Transverse colon (tissue), 4 donors: ENCODE data around the gene CHSY3. TPM values are rescaled to one million over a fixed set of nuclear protein-coding genes. Genes with fewer than 3 reads are reported as not detected.
A peak's percentile ranks its signal among the peaks of the same experiment; 100 is the strongest.

Experiments
- DNase-seq: peaks from one replicate; pipeline ENCODE4 v3.0.0-alpha.2; 2019
- H3K27ac ChIP-seq, 4 donors: fragments of 200-600 bp; sonication (generic); 2 replicates each; pipeline ENCODE4 v1.5.1; 2016 to 2018; ENCODE audit warnings: inconsistent platforms in 4 of 4
- H3K27me3 ChIP-seq: fragments of 200-600 bp; sonication (generic); 2 replicates; pipeline ENCODE4 v1.5.1; 2017; ENCODE audit warnings: inconsistent platforms
- H3K36me3 ChIP-seq, 4 donors: fragments of 200-600 bp; sonication (generic); 2 replicates each; pipeline ENCODE4 v1.5.1; 2017 to 2019; ENCODE audit warnings: inconsistent platforms in 4 of 4
- H3K4me1 ChIP-seq, 4 donors: fragments of 200-600 bp; sonication (generic); 2 replicates each; pipeline ENCODE4 v1.5.1; 2017 to 2020; ENCODE audit warnings: inconsistent platforms in 4 of 4
- H3K4me3 ChIP-seq, 4 donors: fragments of 200-600 bp; sonication (generic); 1 replicate in 1 of 4; 2 replicates in 3 of 4; pipeline versions ENCODE4 v1.5.1 to v1.6.1; 2017 to 2019; ENCODE audit warnings: inconsistent platforms in 4 of 4
- H3K9me3 ChIP-seq, 2 donors: fragments of 200-600 bp; sonication (generic); 2 replicates each; pipeline ENCODE4 v1.5.1; 2017 to 2019; ENCODE audit warnings: inconsistent platforms in 2 of 2
- EP300 ChIP-seq: sonication (generic); formaldehyde crosslinking; IDR thresholded peaks from one replicate; pipeline ENCODE4 v1.6.1; 2017; ENCODE audit warnings: antibody characterized with exemption, low read depth
- POLR2A ChIP-seq: fragments of 450-650 bp; IDR thresholded peaks from one replicate; pipeline ENCODE4 v1.6.1; 2016; ENCODE audit warnings: antibody characterized with exemption, mild to moderate bottlenecking, moderate library complexity
- POLR2AphosphoS5 ChIP-seq, 3 donors: sonication (generic); formaldehyde crosslinking; IDR thresholded peaks; one replicate each; pipeline ENCODE4 v1.6.1; 2016; ENCODE audit warnings: antibody characterized with exemption in 3 of 3
- WGBS, 2 donors: methylation state at CpG; one replicate each; pipeline ENCODE4 v1.1.5; 2018; ENCODE audit warnings: low coverage in 1 of 2; 5-methylcytosine and 5-hydroxymethylcytosine counted together
- in situ Hi-C, 4 donors: fragments of 200-750 bp; cut with MboI; loops; one replicate each; pipeline versions ENCODE4 v1.15.0 to v1.15.1; 2017; ENCODE audit warnings: low sequenced_read_pairs in 3 of 4, low pct_ligation_motif_present in 1 of 4, low pct_unique_long_range_greater_than_20kb in 1 of 4
- intact Hi-C: fragments of 100-400 bp; cut with DNase I; formaldehyde crosslinking; loops from one replicate; pipeline ENCODE4 v1.15.1; 2023; ENCODE audit warnings: low total_unique reads
- total RNA-seq, 4 donors: library from RNA; depleted of rRNA; stranded (reverse); fragments of >200 nt; gene quantifications; one replicate each; pipeline ENCODE4 v1.1.0, GENCODE V29; 2016
- TF ChIP-seq, protein P1 (sequence below), 5 experiments: fragments of 200-600 bp in 3 of 5; fragments of 450-650 bp in 2 of 5; sonication (generic) in 3 of 5; IDR thresholded peaks; 1 replicate in 2 of 5; 2 replicates in 3 of 5; pipeline ENCODE4 v1.5.1; 2016 to 2017; ENCODE audit warnings: antibody characterized with exemption in 5 of 5, inconsistent platforms in 3 of 5, mild to moderate bottlenecking in 2 of 5, moderate library complexity in 1 of 5

Gene CHSY3
- total RNA-seq, 4 donors from 2014 or later, result 0.27 to 0.79 (median 0.49) TPM

DNA sequence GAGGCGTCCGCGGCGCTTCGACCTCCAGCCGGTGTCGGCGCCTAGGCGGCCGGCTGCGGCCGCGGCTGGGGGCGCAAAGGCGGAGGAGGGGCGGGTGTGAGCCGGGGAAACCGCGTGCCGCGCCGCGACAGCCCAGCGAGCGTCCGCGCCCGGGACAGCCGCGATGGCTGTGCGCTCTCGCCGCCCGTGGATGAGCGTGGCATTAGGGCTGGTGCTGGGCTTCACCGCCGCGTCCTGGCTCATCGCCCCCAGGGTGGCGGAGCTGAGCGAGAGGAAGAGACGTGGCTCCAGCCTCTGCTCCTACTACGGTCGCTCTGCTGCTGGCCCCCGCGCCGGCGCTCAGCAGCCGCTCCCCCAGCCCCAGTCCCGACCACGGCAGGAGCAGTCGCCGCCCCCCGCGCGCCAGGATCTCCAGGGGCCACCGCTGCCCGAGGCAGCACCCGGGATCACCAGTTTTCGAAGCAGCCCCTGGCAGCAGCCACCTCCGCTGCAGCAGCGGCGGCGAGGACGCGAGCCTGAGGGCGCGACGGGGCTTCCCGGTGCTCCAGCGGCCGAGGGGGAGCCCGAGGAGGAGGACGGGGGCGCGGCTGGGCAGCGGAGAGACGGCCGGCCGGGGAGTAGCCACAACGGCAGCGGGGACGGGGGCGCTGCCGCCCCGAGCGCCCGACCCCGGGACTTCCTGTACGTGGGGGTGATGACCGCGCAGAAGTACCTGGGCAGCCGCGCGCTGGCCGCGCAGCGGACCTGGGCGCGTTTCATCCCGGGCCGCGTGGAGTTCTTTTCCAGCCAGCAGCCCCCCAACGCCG is 605 bp downstream of the CHSY3 start:
- no peaks in the 10 kb centered on the region for H3K36me3 ChIP-seq
- no peak for TF ChIP-seq POLR2AphosphoS5 (IDR thresholded peaks at IDR 0.05)
- TF ChIP-seq, protein P1, sequence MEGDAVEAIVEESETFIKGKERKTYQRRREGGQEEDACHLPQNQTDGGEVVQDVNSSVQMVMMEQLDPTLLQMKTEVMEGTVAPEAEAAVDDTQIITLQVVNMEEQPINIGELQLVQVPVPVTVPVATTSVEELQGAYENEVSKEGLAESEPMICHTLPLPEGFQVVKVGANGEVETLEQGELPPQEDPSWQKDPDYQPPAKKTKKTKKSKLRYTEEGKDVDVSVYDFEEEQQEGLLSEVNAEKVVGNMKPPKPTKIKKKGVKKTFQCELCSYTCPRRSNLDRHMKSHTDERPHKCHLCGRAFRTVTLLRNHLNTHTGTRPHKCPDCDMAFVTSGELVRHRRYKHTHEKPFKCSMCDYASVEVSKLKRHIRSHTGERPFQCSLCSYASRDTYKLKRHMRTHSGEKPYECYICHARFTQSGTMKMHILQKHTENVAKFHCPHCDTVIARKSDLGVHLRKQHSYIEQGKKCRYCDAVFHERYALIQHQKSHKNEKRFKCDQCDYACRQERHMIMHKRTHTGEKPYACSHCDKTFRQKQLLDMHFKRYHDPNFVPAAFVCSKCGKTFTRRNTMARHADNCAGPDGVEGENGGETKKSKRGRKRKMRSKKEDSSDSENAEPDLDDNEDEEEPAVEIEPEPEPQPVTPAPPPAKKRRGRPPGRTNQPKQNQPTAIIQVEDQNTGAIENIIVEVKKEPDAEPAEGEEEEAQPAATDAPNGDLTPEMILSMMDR (IDR thresholded peaks at IDR 0.05), result no peak
- no peak for TF ChIP-seq POLR2A
- peaks cover 12 to 26% (median 19%) of the 10 kb centered on the region in 4 donors for H3K4me1 ChIP-seq
- in situ Hi-C loops (no loop called here), intact Hi-C loops (no loop called here)
- peak overlapping the region; percentile 52 to 69 (median 58) for H3K4me3 ChIP-seq
- DNase-seq, result peak; percentile 11
- no peaks in the 10 kb centered on the region for H3K9me3 ChIP-seq
- peaks cover 63% of the 10 kb centered on the region for H3K27me3 ChIP-seq
- peak overlapping the region; percentile 56 to 71 (median 70) for H3K27ac ChIP-seq
- WGBS, 2 donors, result 1% methylated on average over 58 of the region's 105 CpGs; no CpG with 5 or more reads in 1 of the 2 donors

DNA sequence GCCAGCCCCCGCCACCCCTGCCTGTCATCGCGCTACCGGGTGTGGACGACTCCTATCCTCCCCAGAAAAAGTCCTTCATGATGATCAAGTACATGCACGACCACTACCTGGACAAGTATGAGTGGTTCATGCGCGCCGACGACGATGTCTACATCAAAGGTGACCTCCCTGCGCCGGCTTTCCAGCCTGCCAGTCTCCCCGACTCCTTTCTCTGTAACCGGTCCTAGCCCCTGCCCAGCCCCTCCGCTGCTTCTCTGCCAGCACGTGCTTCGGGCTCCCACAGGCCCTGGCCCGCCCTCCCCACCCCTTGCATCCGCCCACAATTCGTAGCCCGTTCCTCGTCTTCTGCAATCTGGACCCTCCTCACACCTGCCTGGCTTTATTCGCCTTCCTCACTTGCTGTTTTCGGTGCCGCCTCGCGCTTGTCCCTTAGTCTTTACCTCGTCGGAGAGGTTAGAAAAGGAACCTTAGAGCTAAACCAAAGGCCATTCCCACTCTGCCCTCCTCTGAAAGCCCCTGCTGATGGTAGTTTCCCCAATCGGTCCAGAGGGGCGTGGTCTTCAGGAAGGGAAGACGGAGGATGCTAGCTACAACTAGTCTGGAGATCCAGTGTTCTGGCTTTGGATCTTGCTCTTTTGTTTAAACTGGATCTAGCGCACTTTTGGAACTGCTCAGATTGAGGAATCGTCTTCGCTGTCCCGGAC is 1.4 kb downstream of the CHSY3 start:
- intact Hi-C loops (no loop called here), in situ Hi-C loops (no loop called here)
- Histone ChIP-seq H3K27me3 (peaks cover 63% of the 10 kb centered on the region), H3K4me1 (peaks cover 12 to 26% (median 19%) of the 10 kb centered on the region in 4 donors), H3K4me3 (peak overlapping the region; percentile 52 to 69 (median 58)), H3K36me3 (no peaks in the 10 kb centered on the region), H3K9me3 (no peaks in the 10 kb centered on the region), H3K27ac (no peak overlapping the region)
- no peak for DNase-seq
- WGBS, 2 donors, result 0 to 4% methylated on average over 10 to 37 of the region's 37 CpGs
- TF ChIP-seq EP300 (no peak), POLR2AphosphoS5 (IDR thresholded peaks at IDR 0.05) (no peak), POLR2A (no peak)
- TF ChIP-seq, protein P1 (IDR thresholded peaks at IDR 0.05), result no peak

DNA sequence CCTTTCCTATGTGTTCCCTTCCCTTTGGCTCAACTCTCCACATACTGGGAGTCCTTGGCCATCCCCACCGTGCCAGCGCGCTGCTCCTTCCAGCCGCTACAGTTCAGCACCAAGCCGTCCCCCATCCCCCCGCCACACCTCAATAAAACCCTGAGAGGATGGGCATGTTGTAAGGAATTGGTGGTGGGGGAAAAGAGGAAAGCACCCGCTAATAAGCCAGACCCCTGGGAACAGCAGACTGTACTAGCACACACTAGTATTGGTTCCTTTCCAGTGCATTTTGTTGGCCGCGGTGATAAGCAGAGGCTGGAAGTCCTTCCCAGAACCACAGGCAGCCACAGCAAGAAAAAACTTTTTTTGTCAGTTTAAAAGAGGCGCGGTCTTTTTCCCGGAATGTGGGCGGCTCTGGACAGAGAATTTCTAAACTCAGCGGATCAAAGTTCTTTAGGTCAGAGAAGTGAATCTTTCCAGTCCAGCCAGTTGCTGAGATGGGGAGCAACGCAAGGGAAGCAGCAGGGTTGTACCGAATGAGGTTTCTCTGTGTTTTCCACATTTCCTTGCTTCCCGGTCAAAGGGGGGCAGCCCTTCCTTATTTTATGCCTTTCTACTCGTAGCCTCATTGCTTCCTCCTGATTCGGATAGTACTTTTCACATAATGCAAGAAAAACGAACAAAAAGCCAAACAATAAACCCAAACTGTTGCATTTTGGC is 2.1 kb downstream of the CHSY3 start:
- H3K4me3 ChIP-seq, result peak overlapping the region in 3 of 4 donors; percentile 54 to 69 (median 62)
- peak; percentile 9 for DNase-seq
- no peak overlapping the region for H3K27ac ChIP-seq
- peaks cover 63% of the 10 kb centered on the region for H3K27me3 ChIP-seq
- no peaks in the 10 kb centered on the region for H3K9me3 ChIP-seq
- peaks cover 12 to 26% (median 19%) of the 10 kb centered on the region in 4 donors for H3K4me1 ChIP-seq
- intact Hi-C loops, result no loop called here
- no peak for TF ChIP-seq POLR2A
- TF ChIP-seq EP300, result no peak
- TF ChIP-seq, protein P1 (IDR thresholded peaks at IDR 0.05), result no peak
- TF ChIP-seq POLR2AphosphoS5 (IDR thresholded peaks at IDR 0.05), result no peak
- in situ Hi-C loops, result no loop called here
- no peaks in the 10 kb centered on the region for H3K36me3 ChIP-seq
- 0 to 9% methylated on average over 11 to 20 of the region's 20 CpGs for WGBS, 2 donors

DNA sequence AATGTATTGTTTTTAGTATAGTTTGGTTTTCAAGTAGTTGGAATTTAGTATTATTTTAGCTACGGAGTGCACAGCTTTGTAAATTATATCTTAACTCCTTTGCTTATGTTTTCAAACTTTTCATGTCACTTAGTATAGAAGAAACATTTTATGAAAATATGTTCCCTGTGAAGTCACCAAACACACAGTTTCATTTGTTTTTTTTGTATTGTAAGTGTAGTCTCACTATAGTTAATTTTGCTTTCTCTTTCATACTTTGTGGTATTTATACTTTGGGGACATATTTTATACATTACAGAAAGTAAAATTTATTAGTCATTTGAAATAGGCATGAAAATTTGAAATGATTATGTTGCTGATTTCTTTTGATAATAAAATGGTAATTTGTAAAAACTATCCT is 5.0 kb downstream of the CHSY3 start:
- DNase-seq, result no peak
- intact Hi-C loops, result no loop called here
- TF ChIP-seq POLR2AphosphoS5 (IDR thresholded peaks at IDR 0.05) (no peak), EP300 (no peak), POLR2A (no peak)
- TF ChIP-seq, protein P1 (IDR thresholded peaks at IDR 0.05), result no peak
- in situ Hi-C loops, result no loop called here
- Histone ChIP-seq H3K4me1 (peaks cover 12 to 21% (median 19%) of the 10 kb centered on the region in 4 donors), H3K36me3 (no peaks in the 10 kb centered on the region), H3K27ac (no peak overlapping the region), H3K9me3 (no peaks in the 10 kb centered on the region), H3K27me3 (peaks cover 42% of the 10 kb centered on the region), H3K4me3 (no peak overlapping the region)
- WGBS, 2 donors, result 72 to 78% methylated on average over 1 of the region's 1 CpG
